Endothelial cell of umbilical vein (primary cell): ENCODE data around the gene AK4. TPM values are rescaled to one million over a fixed set of nuclear protein-coding genes. Genes with fewer than 3 reads are reported as not detected.
"Not testable (repeated sequence)": the region's sequence is repeated elsewhere in the genome, so short reads cannot be mapped to it uniquely, and the experiment has no call there.

ENCODE experiments used
- BruUV-seq: library from RNA; stranded (reverse); fragments of 400-500 nt; replicated peaks from 2 replicates; lab custom pipeline; 2021; lab: Mats Ljungman, UMichigan
- CTCF ChIA-PET: fragments of 300-600, 350-600 bp; sonication (Branson Sonifier 250); formaldehyde crosslinking; loops from one replicate; lab custom pipeline; 2021; ENCODE audit warnings: antibody characterized with exemption, inconsistent platforms; lab: Charles Lee
- POLR2A ChIA-PET: fragments of 300-600, 350-600 bp; sonication (Branson Sonifier 250); formaldehyde crosslinking; loops from one replicate; lab custom pipeline; 2021; ENCODE audit warnings: antibody characterized with exemption, inconsistent platforms; lab: Charles Lee
- DNase-seq: peaks from one replicate; pipeline ENCODE4 v3.0.0-alpha.2; 2011; ENCODE audit warnings: low read depth, low spot score
- FAIRE-seq: peaks from 2 replicates; lab custom pipeline; 2011; peaks lifted over from hg19 to GRCh38; lab: Jason Lieb, UNC
- H2AFZ ChIP-seq: 2 replicates; pipeline ENCODE4 v1.6.0; 2012; ENCODE audit warnings: low read depth, low read length, control low read depth, inconsistent platforms
- H3K27ac ChIP-seq: 2 replicates; pipeline ENCODE4 v1.5.1; 2011; ENCODE audit warnings: low read depth, mild to moderate bottlenecking, control low read depth, low read length, moderate library complexity; ENCODE audit not compliant: insufficient read depth
- H3K27me3 ChIP-seq, 2 experiments: 2 replicates each; pipeline versions ENCODE4 v1.6.0 to v1.6.1; 2011; ENCODE audit warnings: low read length in 2 of 2, mixed read lengths in 1 of 2; ENCODE audit not compliant: control insufficient read depth in 2 of 2, insufficient read depth in 2 of 2
- H3K36me3 ChIP-seq, 2 experiments: 2 replicates in 1 of 2; 3 replicates in 1 of 2; pipeline ENCODE4 v1.5.1; 2011; ENCODE audit warnings: low read length in 2 of 2, mild to moderate bottlenecking in 1 of 2, moderate library complexity in 1 of 2; ENCODE audit not compliant: control insufficient read depth in 2 of 2, insufficient read depth in 2 of 2; ENCODE audit errors: extremely low read depth in 1 of 2
- H3K4me1 ChIP-seq: 3 replicates; pipeline ENCODE4 v1.5.1; 2011; ENCODE audit warnings: mild to moderate bottlenecking, low read length; ENCODE audit not compliant: control insufficient read depth, insufficient read depth; ENCODE audit errors: extremely low read depth
- H3K4me2 ChIP-seq: 2 replicates; pipeline ENCODE4 v1.6.1; 2011; ENCODE audit warnings: low read length, control low read depth, mixed read lengths; ENCODE audit not compliant: insufficient read depth
- H3K4me3 ChIP-seq, 3 experiments: fragments of 200-600 bp in 1 of 3; sonication (generic), shearing (Covaris generic) in 1 of 3; replicated peaks in 1 of 3; 2 replicates each; pipeline ENCODE4 v1.5.1; 2011 to 2016; ENCODE audit warnings: control low read depth in 3 of 3, low read length in 3 of 3, mild to moderate bottlenecking in 2 of 3, inconsistent platforms in 1 of 3, low read depth in 1 of 3, moderate library complexity in 1 of 3; ENCODE audit not compliant: insufficient read depth in 1 of 3
- H3K79me2 ChIP-seq: 2 replicates; pipeline ENCODE4 v1.6.0; 2012; ENCODE audit warnings: low read length, inconsistent platforms; ENCODE audit not compliant: control insufficient read depth, insufficient read depth
- H3K9ac ChIP-seq: replicated peaks from 2 replicates; pipeline ENCODE3; 2011; ENCODE audit warnings: low read length, control low read depth; ENCODE audit not compliant: insufficient read depth; ENCODE audit errors: extremely low read depth
- H3K9me1 ChIP-seq: replicated peaks from 3 replicates; pipeline ENCODE4 v1.6.0; 2011; ENCODE audit warnings: mild to moderate bottlenecking, low read length; ENCODE audit not compliant: control insufficient read depth, insufficient read depth; ENCODE audit errors: extremely low read depth
- H3K9me3 ChIP-seq: replicated peaks from 2 replicates; pipeline ENCODE4 v1.5.1; 2012; ENCODE audit warnings: low read length, inconsistent platforms; ENCODE audit not compliant: control insufficient read depth, insufficient read depth
- H4K20me1 ChIP-seq: replicated peaks from 2 replicates; pipeline ENCODE3; 2011; ENCODE audit warnings: mild to moderate bottlenecking, low read length; ENCODE audit not compliant: control insufficient read depth, insufficient read depth; ENCODE audit errors: extremely low read depth
- EZH2 ChIP-seq: IDR thresholded peaks from 2 replicates; pipeline ENCODE4 v1.6.1; 2012; ENCODE audit warnings: borderline replicate concordance, low read depth, mild to moderate bottlenecking, moderate library complexity, low read length, inconsistent platforms; ENCODE audit not compliant: severe bottlenecking
- FOS ChIP-seq: IDR thresholded peaks from 2 replicates; pipeline ENCODE4 v1.6.1; 2011; ENCODE audit warnings: mild to moderate bottlenecking, low read length, moderate library complexity, borderline replicate concordance; ENCODE audit not compliant: insufficient read depth
- GATA2 ChIP-seq: IDR thresholded peaks from 2 replicates; pipeline ENCODE4 v1.7.0; 2011; ENCODE audit warnings: low read depth, mild to moderate bottlenecking, moderate library complexity, mixed read lengths, low read length; ENCODE audit not compliant: insufficient read length, insufficient read depth
- JUN ChIP-seq: IDR thresholded peaks from 2 replicates; pipeline ENCODE4 v1.6.1; 2011; ENCODE audit warnings: borderline replicate concordance, low read depth; ENCODE audit not compliant: insufficient read length, insufficient read depth
- MYC ChIP-seq: IDR thresholded peaks from one replicate; pipeline ENCODE4 v1.6.1; 2011; ENCODE audit warnings: mild to moderate bottlenecking, low read depth, low read length
- POLR2A ChIP-seq: IDR thresholded peaks from 2 replicates; pipeline ENCODE4 v1.6.1; 2012; ENCODE audit warnings: low read depth, mild to moderate bottlenecking, control low read depth, low read length
- POLR2AphosphoS5 ChIP-seq: IDR thresholded peaks from 2 replicates; pipeline ENCODE4 v1.6.1; 2012; ENCODE audit warnings: low read depth, mild to moderate bottlenecking, control low read depth, low read length, moderate library complexity; ENCODE audit not compliant: insufficient read depth
- dilution Hi-C: fragments of 300-500 bp; cut with MboI; formaldehyde crosslinking; loops from one replicate; pipeline ENCODE4 v1.15.0; 2019; ENCODE audit warnings: low sequenced_read_pairs; ENCODE audit not compliant: extremely low pct_ligation_motif_present
- intact Hi-C: fragments of 100-400 bp; cut with micrococcal nuclease; formaldehyde crosslinking; loops from one replicate; pipeline ENCODE4 v1.10.0; 2022
- polyA plus RNA-seq, 4 experiments: library from polyadenylated mRNA; depleted of rRNA in 3 of 4; stranded (reverse) in 3 of 4; unstranded in 1 of 4; fragments of >200 nt; gene quantifications; 2 replicates each; pipeline versions ENCODE4 v1.2.1 to v1.2.3, GENCODE V29; 2011 to 2012; ENCODE audit warnings: missing spikeins in 1 of 4
- total RNA-seq: library from RNA; stranded (reverse); gene quantifications from 2 replicates; pipeline ENCODE4 v1.2.3, GENCODE V29; 2021
- TF ChIP-seq, protein P1 (sequence below), 2 donors: IDR thresholded peaks; 1 replicate in 1 of 2; 2 replicates in 1 of 2; pipeline ENCODE4 v1.5.1; 2011; ENCODE audit warnings: low read length in 2 of 2, mild to moderate bottlenecking in 2 of 2, moderate library complexity in 2 of 2, control low read depth in 1 of 2, inconsistent platforms in 1 of 2, low read depth in 1 of 2; ENCODE audit not compliant: insufficient read depth in 1 of 2; ENCODE audit errors: extremely low read depth in 1 of 2
- TF ChIP-seq, protein P2 (sequence below): IDR thresholded peaks from 2 replicates; pipeline ENCODE4 v1.6.1; 2011; ENCODE audit not compliant: insufficient read depth, insufficient read length

AK4 gene
- total and polyA plus RNA-seq, 2 donors (not counting 3 experiments of a cell fraction or from before 2014, with no cell fraction given), result 2.2 to 5.6 TPM

DNA sequence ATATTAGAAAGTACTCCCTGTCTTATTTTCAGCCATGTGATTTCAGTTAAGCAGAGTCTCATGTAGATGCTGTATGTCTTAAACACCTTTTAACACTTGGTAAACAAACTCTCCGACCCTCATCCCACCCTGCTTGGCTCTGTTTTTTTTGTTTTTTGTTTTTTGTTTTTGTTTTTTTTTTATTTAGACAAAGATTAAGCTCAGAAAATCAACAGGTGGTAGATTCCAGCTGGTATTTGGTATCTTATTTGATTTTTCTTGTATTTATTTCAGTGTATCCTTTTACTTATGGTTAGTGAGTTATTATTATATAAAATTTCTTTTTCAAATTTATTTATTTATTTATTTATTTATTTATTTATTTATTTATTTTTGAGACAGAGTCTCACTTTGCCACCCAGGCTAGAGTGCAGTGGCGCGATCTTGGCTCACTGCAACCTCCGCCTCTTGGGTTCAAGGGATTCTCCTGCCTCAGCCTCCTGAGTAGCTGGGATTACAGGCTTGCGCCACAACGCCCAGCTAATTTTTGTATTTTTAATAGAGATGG lies 4.8 kb upstream of the AK4 start:
- H3K9ac ChIP-seq, H3K36me3 ChIP-seq, FAIRE-seq, BruUV-seq, dilution Hi-C loops, H3K9me1 ChIP-seq, DNase-seq, intact Hi-C loops, H3K4me2 ChIP-seq, H3K27me3 ChIP-seq, H3K9me3 ChIP-seq, H3K79me2 ChIP-seq, H2AFZ ChIP-seq, H3K4me3 ChIP-seq, H3K27ac ChIP-seq, POLR2A ChIA-PET, H4K20me1 ChIP-seq, H3K4me1 ChIP-seq: not testable (repeated sequence)
- CTCF ChIA-PET, result interaction anchor here (0.6 kb wide), 1 partner anchor 42 kb away, joined by 6 read pairs; no protein-coding TSS in a partner anchor

DNA sequence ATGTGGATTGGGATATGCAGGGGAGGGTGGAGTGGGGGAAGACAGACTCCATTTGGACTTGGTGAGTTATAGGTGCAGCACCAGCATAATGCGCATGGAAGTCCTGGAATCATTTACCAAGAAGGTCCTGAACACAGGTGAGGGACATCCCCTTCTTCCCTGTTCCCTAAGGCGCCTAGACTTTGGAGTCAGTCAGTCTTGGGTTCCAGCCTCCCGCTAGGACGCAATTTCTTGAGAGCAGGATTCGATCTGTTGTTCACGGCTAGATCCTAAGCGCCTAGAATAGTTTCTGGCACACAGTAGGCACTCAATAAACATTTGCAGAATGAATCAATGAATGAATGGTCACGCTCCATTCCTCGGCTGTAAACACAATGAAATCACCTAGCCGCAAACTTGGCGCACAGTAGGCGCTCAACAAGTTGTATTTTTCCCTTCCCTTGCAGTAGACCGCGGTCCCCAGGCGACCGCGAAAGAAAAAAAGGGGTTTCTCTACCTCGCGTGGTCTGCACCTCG lies 1.0 kb upstream of the AK4 start:
- intact Hi-C loops, result loop anchor here (5.0 kb wide), 1 partner anchor 275 kb away; the partner anchor contains the start of genes LEPR and LEPROT
- H3K4me2 ChIP-seq, result peak overlapping the region; percentile 59

More for the DNA sequence above, 1.0 kb upstream of the AK4 start:
- H3K4me3 ChIP-seq, result peak overlapping the region in 2 of 3 experiments; percentile 50 to 55
- no TSS peak for BruUV-seq
- DNase-seq (no peak), FAIRE-seq (no peak)
- H3K9me1 ChIP-seq, result no peaks in the 10 kb centered on the region
- H3K27me3 ChIP-seq, result peaks cover 0 to 13% of the 10 kb centered on the region in 2 experiments
- TF ChIP-seq, protein P1, sequence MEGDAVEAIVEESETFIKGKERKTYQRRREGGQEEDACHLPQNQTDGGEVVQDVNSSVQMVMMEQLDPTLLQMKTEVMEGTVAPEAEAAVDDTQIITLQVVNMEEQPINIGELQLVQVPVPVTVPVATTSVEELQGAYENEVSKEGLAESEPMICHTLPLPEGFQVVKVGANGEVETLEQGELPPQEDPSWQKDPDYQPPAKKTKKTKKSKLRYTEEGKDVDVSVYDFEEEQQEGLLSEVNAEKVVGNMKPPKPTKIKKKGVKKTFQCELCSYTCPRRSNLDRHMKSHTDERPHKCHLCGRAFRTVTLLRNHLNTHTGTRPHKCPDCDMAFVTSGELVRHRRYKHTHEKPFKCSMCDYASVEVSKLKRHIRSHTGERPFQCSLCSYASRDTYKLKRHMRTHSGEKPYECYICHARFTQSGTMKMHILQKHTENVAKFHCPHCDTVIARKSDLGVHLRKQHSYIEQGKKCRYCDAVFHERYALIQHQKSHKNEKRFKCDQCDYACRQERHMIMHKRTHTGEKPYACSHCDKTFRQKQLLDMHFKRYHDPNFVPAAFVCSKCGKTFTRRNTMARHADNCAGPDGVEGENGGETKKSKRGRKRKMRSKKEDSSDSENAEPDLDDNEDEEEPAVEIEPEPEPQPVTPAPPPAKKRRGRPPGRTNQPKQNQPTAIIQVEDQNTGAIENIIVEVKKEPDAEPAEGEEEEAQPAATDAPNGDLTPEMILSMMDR (IDR thresholded peaks at IDR 0.05; ENCODE audit: extremely low read depth in 1 of 2, insufficient read depth in 1 of 2, low read depth in 1 of 2, low read length in 2 of 2), result no peak
- TF ChIP-seq, protein P2, sequence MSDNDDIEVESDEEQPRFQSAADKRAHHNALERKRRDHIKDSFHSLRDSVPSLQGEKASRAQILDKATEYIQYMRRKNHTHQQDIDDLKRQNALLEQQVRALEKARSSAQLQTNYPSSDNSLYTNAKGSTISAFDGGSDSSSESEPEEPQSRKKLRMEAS, result no peak
- TF ChIP-seq MYC (no peak), POLR2AphosphoS5 (no peak), JUN (no peak), FOS (no peak), POLR2A (no peak), EZH2 (no peak), GATA2 (no peak)
- no peaks in the 10 kb centered on the region for H3K36me3 ChIP-seq
- ChIA-PET POLR2A (no interaction called here), CTCF (no interaction called here)
- no peaks in the 10 kb centered on the region for H4K20me1 ChIP-seq
- peak overlapping the region; percentile 93 for H2AFZ ChIP-seq
- dilution Hi-C loops, result no loop called here
- peak overlapping the region; percentile 43 for H3K9ac ChIP-seq
- no peaks in the 10 kb centered on the region for H3K4me1 ChIP-seq
- no peaks in the 10 kb centered on the region for H3K9me3 ChIP-seq
- no peaks in the 10 kb centered on the region for H3K79me2 ChIP-seq
- H3K27ac ChIP-seq, result no peak overlapping the region
